ENCODE results near the gene ID2. TPM values are rescaled to one million over a fixed set of nuclear protein-coding genes. Genes with fewer than 3 reads are reported as not detected.
A peak's percentile ranks its signal among the peaks of the same experiment; 100 is the strongest.

Gene ID2
- total and polyA plus RNA-seq, 7 donors = 154 to 615 (median 376) TPM

GRCh38 chr2:8659735-8660492 lies 21.9 kb upstream of the ID2 start:
- Histone ChIP-seq H3K27me3 (no peaks in the 10 kb centered on the region), H3K4me1 (peaks cover 0 to 19% (median 15%) of the 10 kb centered on the region in 4 donors), H3K27ac (no peak overlapping the region), H3K36me3 (no peaks in the 10 kb centered on the region), H3K9me3 (no peaks in the 10 kb centered on the region), H3K4me3 (no peak overlapping the region)
- DNase-seq = no peak
- TF ChIP-seq CTCF (IDR thresholded peaks at IDR 0.05) = no peak
- no peak for TF ChIP-seq POLR2A (IDR thresholded peaks at IDR 0.05)
- TF ChIP-seq EP300 (IDR thresholded peaks at IDR 0.05) = no peak
- TF ChIP-seq POLR2AphosphoS5 (IDR thresholded peaks at IDR 0.05) = no peak
- intact Hi-C loops (cut with DNase I) = loop anchor here (5.0 kb wide), 1 partner anchor 78 kb away; no protein-coding TSS in a partner anchor
- WGBS, 2 donors = 88 to 89% methylated on average over 18 of the region's 18 CpGs

GRCh38 chr2:8661235-8661634 lies 20.6 kb upstream of the ID2 start:
- Histone ChIP-seq H3K27me3 (no peaks in the 10 kb centered on the region), H3K36me3 (no peaks in the 10 kb centered on the region), H3K9me3 (no peaks in the 10 kb centered on the region), H3K4me3 (no peak overlapping the region), H3K4me1 (peaks cover 0 to 19% (median 15%) of the 10 kb centered on the region in 4 donors), H3K27ac (peak overlapping the region in 3 of 4 donors; percentile 67 to 78 (median 75))
- TF ChIP-seq EP300 (IDR thresholded peaks at IDR 0.05) = no peak
- WGBS, 2 donors = 87 to 94% methylated on average over 6 of the region's 6 CpGs
- DNase-seq = no peak
- intact Hi-C loops (cut with DNase I) = loop anchor here (5.0 kb wide), 1 partner anchor 79 kb away; no protein-coding TSS in a partner anchor

- intact Hi-C loops (cut with DNase I) = loop anchor here (5.0 kb wide), 1 partner anchor 79 kb away; no protein-coding TSS in a partner anchor
- peak overlapping the region in 3 of 4 donors; percentile 67 to 78 (median 75) for H3K27ac ChIP-seq
- no peaks in the 10 kb centered on the region for H3K9me3 ChIP-seq
- no peaks in the 10 kb centered on the region for H3K27me3 ChIP-seq
- 74 to 88% methylated on average over 7 of the region's 7 CpGs for WGBS, 2 donors
- TF ChIP-seq EP300 (IDR thresholded peaks at IDR 0.05) = no peak
- TF ChIP-seq POLR2AphosphoS5 (IDR thresholded peaks at IDR 0.05) = peak in 3 of 4 donors; percentile 44 to 71 (median 60)
- DNase-seq = peak; percentile 73
- no peaks in the 10 kb centered on the region for H3K36me3 ChIP-seq
- H3K4me3 ChIP-seq = no peak overlapping the region
- peaks cover 0 to 19% (median 15%) of the 10 kb centered on the region in 4 donors for H3K4me1 ChIP-seq
Measured at GRCh38 chr2:8661736-8662135, 20.1 kb upstream of the ID2 start.

- Histone ChIP-seq H3K36me3 (no peaks in the 10 kb centered on the region), H3K4me3 (no peak overlapping the region), H3K27me3 (no peaks in the 10 kb centered on the region), H3K4me1 (peaks cover 0 to 19% (median 15%) of the 10 kb centered on the region in 4 donors), H3K9me3 (no peaks in the 10 kb centered on the region), H3K27ac (peak overlapping the region in 3 of 4 donors; percentile 67 to 78 (median 75))
- intact Hi-C loops (cut with DNase I) = loop anchor here (5.0 kb wide), 1 partner anchor 80 kb away; no protein-coding TSS in a partner anchor
- 84 to 86% methylated on average over 10 of the region's 10 CpGs for WGBS, 2 donors
- no peak for DNase-seq
- TF ChIP-seq EP300 (IDR thresholded peaks at IDR 0.05) = no peak
- peak in 2 of 4 donors; percentile 25 to 33 for TF ChIP-seq POLR2AphosphoS5 (IDR thresholded peaks at IDR 0.05)
- TF ChIP-seq CTCF (IDR thresholded peaks at IDR 0.05) = no peak
- no peak for TF ChIP-seq POLR2A (IDR thresholded peaks at IDR 0.05)
Measured at GRCh38 chr2:8662239-8662879, 19.5 kb upstream of the ID2 start.

GRCh38 chr2:8663997-8664396 lies 17.9 kb upstream of the ID2 start:
- Histone ChIP-seq H3K4me3 (no peak overlapping the region), H3K27me3 (no peaks in the 10 kb centered on the region), H3K4me1 (peaks cover 0 to 19% (median 15%) of the 10 kb centered on the region in 4 donors), H3K9me3 (no peaks in the 10 kb centered on the region), H3K27ac (no peak overlapping the region), H3K36me3 (no peaks in the 10 kb centered on the region)
- DNase-seq = no peak
- TF ChIP-seq POLR2AphosphoS5 (IDR thresholded peaks at IDR 0.05) = no peak
- intact Hi-C loops (cut with DNase I) = loop anchor here (5.0 kb wide), 1 partner anchor 82 kb away; no protein-coding TSS in a partner anchor
- 69 to 82% methylated on average over 13 of the region's 13 CpGs for WGBS, 2 donors

- no peak for TF ChIP-seq EP300 (IDR thresholded peaks at IDR 0.05)
- TF ChIP-seq POLR2A (IDR thresholded peaks at IDR 0.05) = no peak
- TF ChIP-seq POLR2AphosphoS5 (IDR thresholded peaks at IDR 0.05) = no peak
- no peak for TF ChIP-seq CTCF (IDR thresholded peaks at IDR 0.05)
- no peaks in the 10 kb centered on the region for H3K9me3 ChIP-seq
- H3K4me3 ChIP-seq = no peak overlapping the region
- intact Hi-C loops (cut with DNase I) = no loop called here
- no peaks in the 10 kb centered on the region for H3K27me3 ChIP-seq
- H3K27ac ChIP-seq = no peak overlapping the region
- no peaks in the 10 kb centered on the region for H3K36me3 ChIP-seq
- peaks cover 0 to 15% (median 13%) of the 10 kb centered on the region in 4 donors for H3K4me1 ChIP-seq
- no peak for DNase-seq
- WGBS, 2 donors = 92 to 93% methylated on average over 5 of the region's 5 CpGs
Measured at GRCh38 chr2:8666581-8666980, 15.3 kb upstream of the ID2 start.
